Measurements from ENCODE around the gene ARF1. TPM values are rescaled to one million over a fixed set of nuclear protein-coding genes. Genes with fewer than 3 reads are reported as not detected.

The ARF1 gene
- total and polyA plus RNA-seq, 2 of the 8 experiments (the other 6 are each of a cell fraction or from before 2014, with no cell fraction given): 265 to 471 TPM

GRCh38 chr1:228139406-228139930, 57.0 kb downstream of the ARF1 start:
- Histone ChIP-seq H4K20me1 (replicated peaks in 1 of 2; ENCODE audit: control insufficient read depth in 1 of 2, insufficient read depth in 2 of 2, low read length in 2 of 2) (peaks cover 8 to 21% of the 10 kb centered on the region in 2 experiments), H2BK15ac (ENCODE audit: low read length) (no peak overlapping the region), H4K5ac (ENCODE audit: insufficient read length, low read depth, low read length) (peak overlapping the region; percentile 95), H2BK12ac (ENCODE audit: low read depth, low read length) (no peak overlapping the region), H2BK120ac (replicated peaks; ENCODE audit: low read depth, low read length) (no peak overlapping the region), H3K79me1 (ENCODE audit: low read depth, low read length) (peaks cover 23% of the 10 kb centered on the region), H2AK5ac (ENCODE audit: low read depth, low read length) (no peak overlapping the region), H3K4me1 (replicated peaks in 1 of 4; ENCODE audit: control insufficient read depth in 3 of 4, insufficient read depth in 4 of 4, low read length in 3 of 4) (peaks cover 0 to 10% (median 6%) of the 10 kb centered on the region in 4 experiments; a peak in 5 of 7 replicates), H3K27me3 (replicated peaks in 1 of 4; ENCODE audit: control insufficient read depth in 3 of 4, extremely low read depth in 1 of 4, insufficient read depth in 3 of 4, low read length in 3 of 4) (peaks cover 0 to 24% (median 4%) of the 10 kb centered on the region in 4 experiments; a peak in 4 of 7 replicates), H3K14ac (ENCODE audit: insufficient read length) (no peak overlapping the region), H3K23ac (ENCODE audit: insufficient read length) (no peak overlapping the region), H3K27ac (ENCODE audit: low read depth, low read length) (no peak overlapping the region), H2BK20ac (ENCODE audit: low read length) (no peak overlapping the region), H3K9ac (replicated peaks in 1 of 4; ENCODE audit: extremely low read depth in 1 of 4, low read depth in 3 of 4, low read length in 3 of 4) (peak overlapping the region in 2 of 4 experiments; percentile 9 to 26; a peak in 1 of 7 replicates), H3K4me3 (ENCODE audit: extremely low read depth in 1 of 4, insufficient read depth in 2 of 4, low read depth in 3 of 4, low read length in 4 of 4) (peak overlapping the region; percentile 53 to 85 (median 68)), H4K91ac (replicated peaks; ENCODE audit: insufficient read length, low read length) (peak overlapping the region; percentile 55), H2AFZ (ENCODE audit: low read length) (peak overlapping the region; percentile 17; the same call in 1 of the 2 replicates), H4K8ac (ENCODE audit: extremely low read depth, insufficient read depth, low read length) (peak overlapping the region; percentile 91; the same call in 1 of the 2 replicates), H2BK5ac (ENCODE audit: low read depth, low read length) (0 out of 2 replicates have a peak overlapping the region, but pooled peaks have one; percentile 60), H3K4me2 (ENCODE audit: insufficient read depth in 1 of 2, low read depth in 2 of 2, low read length in 2 of 2) (peak overlapping the region; percentile 65 to 67), H3K4ac (replicated peaks; ENCODE audit: insufficient read length, low read depth, low read length) (peak overlapping the region; percentile 53), H3K79me2 (ENCODE audit: control insufficient read depth in 1 of 2, insufficient read depth in 2 of 2, low read length in 2 of 2) (peaks cover 0 to 39% of the 10 kb centered on the region in 2 experiments; a peak in 3 of 4 replicates), H3K23me2 (ENCODE audit: low read depth, low read length) (peaks cover 5% of the 10 kb centered on the region; the same call in 1 of the 2 replicates), H3K36me3 (ENCODE audit: control insufficient read depth in 2 of 4, insufficient read depth in 4 of 4, low read length in 3 of 4) (no peaks in the 10 kb centered on the region), H3K56ac (replicated peaks; ENCODE audit: insufficient read length, low read depth, low read length) (no peak overlapping the region), H3K18ac (ENCODE audit: extremely low read depth, low read length) (no peak overlapping the region; the same call in 1 of the 2 replicates), H3K9me3 (ENCODE audit: insufficient read depth in 2 of 2, low read depth in 1 of 2, low read length in 1 of 2) (no peaks in the 10 kb centered on the region)
- POLR2A ChIA-PET (ENCODE audit: partially characterized antibody): interaction anchor here (0.7 to 3.9 kb wide), 4 partner anchors 10 to 71 kb away, joined by 3 to 30 read pairs (median 12); partner anchors contain the start of genes GJC2 and IBA57
- 29% methylated on average over 30 of the region's 30 CpGs; no CpG with 5 or more reads in 1 of the 2 experiments for WGBS, 2 experiments (ENCODE audit: extremely low coverage in 1 of 2, insufficient coverage in 1 of 2, insufficient read length in 1 of 2, insufficient replicate concordance in 2 of 2, low coverage in 1 of 2, low lambda C conversion rate in 2 of 2, missing lambda C conversion rate in 1 of 2)
- DNase-seq (ENCODE audit: low read depth in 1 of 2, low spot score in 2 of 2): no peak
- CTCF ChIA-PET (ENCODE audit: partially characterized antibody): interaction anchor here (0.7 to 2.9 kb wide), 4 partner anchors 11 to 66 kb away, joined by 3 to 7 read pairs (median 4); partner anchors contain the start of gene IBA57
- FAIRE-seq: peak; percentile 52
- TF ChIP-seq ATF3 (IDR thresholded peaks at IDR 0.05; ENCODE audit: insufficient read depth, low read depth, low read length) (no peak), RAD21 (IDR thresholded peaks at IDR 0.05 in 1 of 2, conservative IDR thresholded peaks at IDR 0.05 in 1 of 2; ENCODE audit: low read depth in 2 of 2, low read length in 2 of 2) (peak in 1 of 2 experiments; percentile 8; a peak in 1 of 4 replicates), EGR1 (IDR thresholded peaks at IDR 0.05; ENCODE audit: borderline replicate concordance, low read depth, low read length) (no peak), CEBPB (IDR thresholded peaks at IDR 0.05; ENCODE audit: low read depth, low read length) (no peak), BRCA1 (IDR thresholded peaks at IDR 0.05; ENCODE audit: low read depth, low read length) (no peak), TBP (IDR thresholded peaks at IDR 0.05; ENCODE audit: low read depth, low read length) (no peak), SIRT6 (IDR thresholded peaks at IDR 0.05; ENCODE audit: low read length) (no peak), SIX5 (IDR thresholded peaks at IDR 0.05; ENCODE audit: low read depth, low read length) (no peak), E2F6 (IDR thresholded peaks at IDR 0.05) (no peak), FOSL1 (IDR thresholded peaks at IDR 0.05; ENCODE audit: insufficient read depth, low read depth, low read length) (no peak)
